Activated naive CD8-positive, alpha-beta T cell (primary cell): ENCODE data around the gene EYA4.
"Not testable (repeated sequence)": the region's sequence is repeated elsewhere in the genome, so short reads cannot be mapped to it uniquely, and the experiment has no call there.

Experiments used
- H3K27ac Mint-ChIP-seq: one replicate; pipeline ENCODE4 v1.8.0; 2021; ENCODE audit warnings: mixed read lengths
- H3K27me3 Mint-ChIP-seq: one replicate; pipeline ENCODE4 v1.8.0; 2021; ENCODE audit warnings: mixed read lengths
- H3K36me3 Mint-ChIP-seq: one replicate; pipeline ENCODE4 v1.8.0; 2021; ENCODE audit warnings: mixed read lengths
- H3K4me1 Mint-ChIP-seq: one replicate; pipeline ENCODE4 v1.8.0; 2021; ENCODE audit warnings: low read depth, mixed read lengths
- H3K4me3 Mint-ChIP-seq: one replicate; pipeline ENCODE4 v1.8.0; 2021; ENCODE audit warnings: mild to moderate bottlenecking, mixed read lengths
- H3K9me3 Mint-ChIP-seq: one replicate; pipeline ENCODE4 v1.8.0; 2021; ENCODE audit warnings: low read depth, mixed read lengths

EYA4 gene

GRCh38 chr6:133542056-133542821 is 301.1 kb downstream of the EYA4 start:
- H3K27me3 Mint-ChIP-seq: peaks cover 11% of the 10 kb centered on the region
- H3K27ac Mint-ChIP-seq: no peak overlapping the region
- no peaks in the 10 kb centered on the region for H3K4me1 Mint-ChIP-seq
- H3K4me3 Mint-ChIP-seq: no peak overlapping the region
- no peaks in the 10 kb centered on the region for H3K36me3 Mint-ChIP-seq
- no peaks in the 10 kb centered on the region for H3K9me3 Mint-ChIP-seq

- Mint-ChIP-seq H3K9me3 (no peaks in the 10 kb centered on the region), H3K4me1 (no peaks in the 10 kb centered on the region), H3K27me3 (peaks cover 12% of the 10 kb centered on the region), H3K36me3 (no peaks in the 10 kb centered on the region), H3K27ac (no peak overlapping the region), H3K4me3 (no peak overlapping the region)
These were observed 303.3 kb downstream of the EYA4 start for GRCh38 chr6:133544419-133544818.

- no peaks in the 10 kb centered on the region for H3K9me3 Mint-ChIP-seq
- no peak overlapping the region for H3K4me3 Mint-ChIP-seq
- H3K27ac Mint-ChIP-seq: no peak overlapping the region
- peaks cover 8% of the 10 kb centered on the region for H3K27me3 Mint-ChIP-seq
- H3K36me3 Mint-ChIP-seq: no peaks in the 10 kb centered on the region
- H3K4me1 Mint-ChIP-seq: no peaks in the 10 kb centered on the region
These were observed 304.9 kb downstream of the EYA4 start for GRCh38 chr6:133546098-133546497.

GRCh38 chr6:133547136-133547535 is 306.0 kb downstream of the EYA4 start:
- no peaks in the 10 kb centered on the region for H3K4me1 Mint-ChIP-seq
- no peaks in the 10 kb centered on the region for H3K36me3 Mint-ChIP-seq
- H3K4me3 Mint-ChIP-seq: no peak overlapping the region
- peaks cover 3% of the 10 kb centered on the region for H3K27me3 Mint-ChIP-seq
- H3K27ac Mint-ChIP-seq: no peak overlapping the region
- H3K9me3 Mint-ChIP-seq: no peaks in the 10 kb centered on the region

- Mint-ChIP-seq H3K36me3 (no peaks in the 10 kb centered on the region), H3K4me1 (no peaks in the 10 kb centered on the region), H3K27me3 (peaks cover 2% of the 10 kb centered on the region)
These were observed 307.4 kb downstream of the EYA4 start for GRCh38 chr6:133548423-133549159.

GRCh38 chr6:133549371-133549801 is 308.2 kb downstream of the EYA4 start:
- peaks cover 2% of the 10 kb centered on the region for H3K27me3 Mint-ChIP-seq
- no peak overlapping the region for H3K4me3 Mint-ChIP-seq
- no peaks in the 10 kb centered on the region for H3K36me3 Mint-ChIP-seq

More at GRCh38 chr6:133548423-133549159, 307.4 kb downstream of the EYA4 start:
- H3K9me3 Mint-ChIP-seq: no peaks in the 10 kb centered on the region
- H3K4me3 Mint-ChIP-seq: no peak overlapping the region
- no peak overlapping the region for H3K27ac Mint-ChIP-seq

GRCh38 chr6:133550026-133550425 is 308.9 kb downstream of the EYA4 start:
- Mint-ChIP-seq H3K36me3 (no peaks in the 10 kb centered on the region), H3K4me1 (no peaks in the 10 kb centered on the region), H3K4me3 (no peak overlapping the region), H3K27ac (no peak overlapping the region), H3K27me3 (peaks cover 2% of the 10 kb centered on the region), H3K9me3 (no peaks in the 10 kb centered on the region)

More at GRCh38 chr6:133549371-133549801, 308.2 kb downstream of the EYA4 start:
- Mint-ChIP-seq H3K4me1 (no peaks in the 10 kb centered on the region), H3K9me3 (no peaks in the 10 kb centered on the region), H3K27ac (no peak overlapping the region)

- Mint-ChIP-seq H3K27ac (no peak overlapping the region), H3K9me3 (no peaks in the 10 kb centered on the region), H3K4me1 (no peaks in the 10 kb centered on the region), H3K27me3 (peaks cover 2% of the 10 kb centered on the region), H3K36me3 (no peaks in the 10 kb centered on the region), H3K4me3 (no peak overlapping the region)
These were observed 310.3 kb downstream of the EYA4 start for GRCh38 chr6:133551436-133551835.

- no peak overlapping the region for H3K27ac Mint-ChIP-seq
- no peaks in the 10 kb centered on the region for H3K9me3 Mint-ChIP-seq
- peaks cover 2% of the 10 kb centered on the region for H3K27me3 Mint-ChIP-seq
- H3K4me1 Mint-ChIP-seq: no peaks in the 10 kb centered on the region
- no peaks in the 10 kb centered on the region for H3K36me3 Mint-ChIP-seq
- H3K4me3 Mint-ChIP-seq: no peak overlapping the region
These were observed 310.7 kb downstream of the EYA4 start for GRCh38 chr6:133551847-133552341.

GRCh38 chr6:133553652-133554051 is 312.5 kb downstream of the EYA4 start:
- Mint-ChIP-seq H3K4me3 (no peak overlapping the region), H3K36me3 (no peaks in the 10 kb centered on the region), H3K27ac (no peak overlapping the region), H3K9me3 (no peaks in the 10 kb centered on the region), H3K27me3 (peaks cover 2% of the 10 kb centered on the region), H3K4me1 (no peaks in the 10 kb centered on the region)

GRCh38 chr6:133554121-133554520 is 313.0 kb downstream of the EYA4 start:
- not testable (repeated sequence) for H3K36me3 Mint-ChIP-seq, H3K4me1 Mint-ChIP-seq, H3K27ac Mint-ChIP-seq, H3K27me3 Mint-ChIP-seq, H3K4me3 Mint-ChIP-seq, H3K9me3 Mint-ChIP-seq

GRCh38 chr6:133555685-133556084 is 314.5 kb downstream of the EYA4 start:
- Mint-ChIP-seq H3K4me3 (no peak overlapping the region), H3K4me1 (no peaks in the 10 kb centered on the region), H3K27me3 (no peaks in the 10 kb centered on the region), H3K36me3 (no peaks in the 10 kb centered on the region), H3K9me3 (no peaks in the 10 kb centered on the region), H3K27ac (no peak overlapping the region)

GRCh38 chr6:133559926-133560325 is 318.8 kb downstream of the EYA4 start:
- Mint-ChIP-seq H3K9me3 (no peaks in the 10 kb centered on the region), H3K27ac (no peak overlapping the region), H3K36me3 (no peaks in the 10 kb centered on the region), H3K4me3 (no peak overlapping the region), H3K27me3 (peaks cover 3% of the 10 kb centered on the region), H3K4me1 (no peaks in the 10 kb centered on the region)

- Mint-ChIP-seq H3K36me3 (no peaks in the 10 kb centered on the region), H3K9me3 (no peaks in the 10 kb centered on the region), H3K27ac (no peak overlapping the region), H3K4me3 (no peak overlapping the region), H3K4me1 (peaks cover 6% of the 10 kb centered on the region), H3K27me3 (peaks cover 29% of the 10 kb centered on the region)
These were observed 326.5 kb downstream of the EYA4 start for GRCh38 chr6:133567636-133568035.
